ENCODE data around the gene VSTM4.

DNA sequence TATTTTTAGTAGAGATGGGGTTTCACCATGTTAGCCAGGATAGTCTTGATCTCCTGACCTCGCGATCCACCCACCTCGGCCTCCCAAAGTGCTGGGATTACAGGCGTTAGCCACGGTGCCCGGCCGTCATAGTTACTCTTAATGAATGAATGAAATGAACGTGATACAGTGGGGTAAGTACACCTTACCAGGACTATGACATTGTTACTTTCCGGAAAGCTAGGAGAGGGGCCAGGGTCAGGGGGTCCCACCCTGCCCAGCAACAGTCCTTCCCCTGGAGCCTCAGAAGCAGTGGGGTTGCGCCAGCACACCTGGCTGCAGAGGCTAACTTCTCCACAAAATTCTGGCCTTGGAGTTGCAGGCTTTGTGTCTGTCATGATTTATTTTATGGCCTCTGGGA is 21.4 kb downstream of the VSTM4 start:
- no peak for TF ChIP-seq CTCF (IDR thresholded peaks at IDR 0.05; ENCODE audit: borderline replicate concordance, extremely low read depth, low read length, poor library complexity, severe bottlenecking)
- TF ChIP-seq EZH2 (IDR thresholded peaks at IDR 0.05; ENCODE audit: borderline replicate concordance, low read depth, low read length, severe bottlenecking), result no peak

Data from DND-41 (cell line).